IgD-negative memory B cell (primary cell): ENCODE measurements around the gene AASDH. TPM values are rescaled to one million over a fixed set of nuclear protein-coding genes. Genes with fewer than 3 reads are reported as not detected.

Experiments used
- H3K27ac Mint-ChIP-seq, 3 donors: one replicate each; pipeline ENCODE4 v1.8.0; 2020 to 2022; ENCODE audit warnings: mild to moderate bottlenecking in 3 of 3, mixed read lengths in 3 of 3, moderate library complexity in 1 of 3
- H3K27me3 Mint-ChIP-seq: one replicate; pipeline ENCODE4 v1.8.0; 2021; ENCODE audit warnings: mixed read lengths
- H3K36me3 Mint-ChIP-seq: one replicate; pipeline ENCODE4 v1.8.0; 2020; ENCODE audit warnings: mild to moderate bottlenecking, mixed read lengths
- H3K4me1 Mint-ChIP-seq, 3 donors: one replicate each; pipeline ENCODE4 v1.8.0; 2020 to 2022; ENCODE audit warnings: mixed read lengths in 3 of 3, mild to moderate bottlenecking in 1 of 3
- H3K4me3 Mint-ChIP-seq, 4 donors: one replicate each; pipeline ENCODE4 v1.8.0; 2020 to 2022; ENCODE audit warnings: mild to moderate bottlenecking in 4 of 4, mixed read lengths in 4 of 4, moderate library complexity in 3 of 4
- H3K9me3 Mint-ChIP-seq, 3 donors: one replicate each; pipeline ENCODE4 v1.8.0; 2020 to 2021; ENCODE audit warnings: mixed read lengths in 3 of 3, mild to moderate bottlenecking in 1 of 3
- polyA plus RNA-seq: library from polyadenylated mRNA; unstranded; fragments of 300-500 nt; fragmentation: Illumina TruSeq; gene quantifications from one replicate; pipeline ENCODE4 v1.2.3, GENCODE V29; 2021

The AASDH gene, protein sequence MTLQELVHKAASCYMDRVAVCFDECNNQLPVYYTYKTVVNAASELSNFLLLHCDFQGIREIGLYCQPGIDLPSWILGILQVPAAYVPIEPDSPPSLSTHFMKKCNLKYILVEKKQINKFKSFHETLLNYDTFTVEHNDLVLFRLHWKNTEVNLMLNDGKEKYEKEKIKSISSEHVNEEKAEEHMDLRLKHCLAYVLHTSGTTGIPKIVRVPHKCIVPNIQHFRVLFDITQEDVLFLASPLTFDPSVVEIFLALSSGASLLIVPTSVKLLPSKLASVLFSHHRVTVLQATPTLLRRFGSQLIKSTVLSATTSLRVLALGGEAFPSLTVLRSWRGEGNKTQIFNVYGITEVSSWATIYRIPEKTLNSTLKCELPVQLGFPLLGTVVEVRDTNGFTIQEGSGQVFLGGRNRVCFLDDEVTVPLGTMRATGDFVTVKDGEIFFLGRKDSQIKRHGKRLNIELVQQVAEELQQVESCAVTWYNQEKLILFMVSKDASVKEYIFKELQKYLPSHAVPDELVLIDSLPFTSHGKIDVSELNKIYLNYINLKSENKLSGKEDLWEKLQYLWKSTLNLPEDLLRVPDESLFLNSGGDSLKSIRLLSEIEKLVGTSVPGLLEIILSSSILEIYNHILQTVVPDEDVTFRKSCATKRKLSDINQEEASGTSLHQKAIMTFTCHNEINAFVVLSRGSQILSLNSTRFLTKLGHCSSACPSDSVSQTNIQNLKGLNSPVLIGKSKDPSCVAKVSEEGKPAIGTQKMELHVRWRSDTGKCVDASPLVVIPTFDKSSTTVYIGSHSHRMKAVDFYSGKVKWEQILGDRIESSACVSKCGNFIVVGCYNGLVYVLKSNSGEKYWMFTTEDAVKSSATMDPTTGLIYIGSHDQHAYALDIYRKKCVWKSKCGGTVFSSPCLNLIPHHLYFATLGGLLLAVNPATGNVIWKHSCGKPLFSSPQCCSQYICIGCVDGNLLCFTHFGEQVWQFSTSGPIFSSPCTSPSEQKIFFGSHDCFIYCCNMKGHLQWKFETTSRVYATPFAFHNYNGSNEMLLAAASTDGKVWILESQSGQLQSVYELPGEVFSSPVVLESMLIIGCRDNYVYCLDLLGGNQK
- polyA plus RNA-seq: 24.8 TPM

DNA sequence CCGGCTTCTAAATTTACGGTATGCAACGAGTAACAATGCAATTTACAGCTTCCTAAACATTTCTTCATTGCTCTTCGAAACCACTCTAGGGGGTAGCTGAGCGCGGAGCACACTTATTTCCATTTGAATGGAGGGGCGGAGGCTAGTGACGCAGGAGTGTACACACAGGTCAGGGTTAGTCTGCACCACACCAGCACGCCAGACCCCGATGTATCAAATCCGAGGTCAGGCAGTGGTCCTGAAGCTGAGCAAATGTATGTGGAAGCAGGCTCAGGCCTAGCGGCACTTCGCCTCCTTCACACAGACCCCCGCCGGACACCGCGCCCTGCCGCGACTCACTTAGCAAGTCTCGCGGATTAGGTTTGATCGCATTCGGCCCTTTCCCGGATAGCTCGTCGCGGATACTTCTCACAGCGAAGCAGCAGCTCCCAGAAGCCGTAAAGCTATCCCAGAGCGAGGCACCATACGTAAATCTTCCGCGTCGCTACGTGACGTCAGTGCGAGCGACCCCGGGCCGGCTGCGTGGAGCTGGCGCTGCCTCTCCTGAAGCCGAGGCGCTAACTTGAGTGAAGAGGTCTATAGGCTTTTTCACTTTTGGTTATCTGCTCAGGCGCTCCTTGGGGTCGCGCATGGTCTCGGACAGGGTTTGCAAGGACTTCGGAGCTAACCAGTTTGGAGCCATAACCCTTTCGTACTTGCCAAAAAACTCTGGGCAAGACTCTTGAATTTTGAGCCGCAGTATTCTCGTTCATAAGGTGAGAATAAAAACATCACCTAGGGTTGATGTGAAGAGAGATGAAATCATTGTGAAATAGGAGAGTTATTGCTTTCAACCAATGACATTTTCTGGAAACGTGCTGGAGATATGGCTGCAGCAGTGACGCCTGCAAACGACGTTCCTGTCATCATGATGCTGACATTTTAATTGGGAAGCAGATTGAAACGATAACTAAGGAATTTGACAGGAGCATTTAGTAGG lies at the start of gene AASDH:
Gene AASDH, minus strand, starts transcription at position 469 of the 979 bp plus-strand sequence. CDS start 3,192 bp downstream, outside the sequence.
- Mint-ChIP-seq H3K36me3 (no peaks in the 10 kb centered on the region), H3K9me3 (no peaks in the 10 kb centered on the region), H3K4me1 (peaks cover 16 to 31% (median 31%) of the 10 kb centered on the region in 3 donors), H3K4me3 (peak within 1 kb of the TSS; percentile 93 to 97 (median 94)), H3K27ac (peak within 1 kb of the TSS; percentile 95 to 99 (median 96)), H3K27me3 (no peaks in the 10 kb centered on the region)

DNA sequence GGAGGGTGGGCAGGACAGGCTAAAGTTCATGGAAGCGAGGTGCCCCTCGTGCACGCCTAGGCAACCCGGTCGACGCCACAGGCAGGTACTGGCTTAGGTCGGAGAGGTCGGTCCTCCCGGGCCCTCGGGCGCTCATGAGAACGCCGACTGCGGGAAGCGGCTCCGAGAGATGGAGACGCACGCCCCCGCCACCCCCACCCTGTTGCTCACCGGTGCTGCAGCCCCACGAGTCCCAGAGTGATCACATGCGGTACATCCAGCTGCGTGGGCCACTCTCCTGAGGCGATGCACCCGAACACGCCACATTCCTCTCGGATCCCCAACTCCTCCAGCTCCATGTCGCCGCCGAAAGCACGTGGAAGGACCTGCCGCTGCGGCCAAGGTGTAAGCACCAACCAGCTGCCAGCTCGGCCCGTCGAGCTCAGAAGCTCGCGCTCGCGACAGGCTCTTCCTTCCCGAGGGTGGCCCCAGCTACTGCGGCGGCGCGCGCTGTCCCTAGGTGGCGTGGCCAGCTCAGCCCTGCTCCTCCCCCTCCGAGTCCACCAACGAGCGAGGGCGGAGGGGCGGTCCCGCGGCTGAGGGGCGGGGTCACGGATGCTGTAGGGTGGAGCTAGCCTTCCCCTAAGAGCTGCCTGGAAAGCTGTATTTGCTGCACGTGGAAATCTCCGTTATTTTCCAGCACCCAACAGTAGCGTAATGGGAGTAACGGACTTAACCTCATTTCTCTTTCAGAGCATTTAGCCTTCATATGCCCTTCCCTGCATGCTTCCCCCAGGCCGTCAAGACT lies 48.0 kb upstream of the AASDH start, which contains the start of gene PPAT:
Gene PPAT, minus strand, starts transcription at position 476 of the 787 bp plus-strand sequence. Its CDS starts 138 bp downstream, at position 338.
- Mint-ChIP-seq H3K9me3 (no peaks in the 10 kb centered on the region), H3K4me3 (peak within 1 kb of the TSS; percentile 81 to 100 (median 93)), H3K36me3 (no peaks in the 10 kb centered on the region), H3K27me3 (no peaks in the 10 kb centered on the region), H3K27ac (peak within 1 kb of the TSS; percentile 25 to 99 (median 71)), H3K4me1 (peaks cover 20 to 34% (median 25%) of the 10 kb centered on the region in 3 donors)

GRCh38 chr4:56434599-56435139 lies 47.4 kb upstream of the AASDH start:
- H3K36me3 Mint-ChIP-seq: no peaks in the 10 kb centered on the region
- H3K9me3 Mint-ChIP-seq: no peaks in the 10 kb centered on the region
- peaks cover 20 to 30% (median 20%) of the 10 kb centered on the region in 3 donors for H3K4me1 Mint-ChIP-seq
- H3K4me3 Mint-ChIP-seq: peak overlapping the region; percentile 81 to 100 (median 93)
- peak overlapping the region in 2 of 3 donors; percentile 25 to 97 for H3K27ac Mint-ChIP-seq
- no peaks in the 10 kb centered on the region for H3K27me3 Mint-ChIP-seq

GRCh38 chr4:56433280-56433679 lies 46.0 kb upstream of the AASDH start:
- peak overlapping the region in 1 of 3 donors; percentile 53 for H3K27ac Mint-ChIP-seq
- H3K36me3 Mint-ChIP-seq: no peaks in the 10 kb centered on the region
- no peaks in the 10 kb centered on the region for H3K27me3 Mint-ChIP-seq
- no peaks in the 10 kb centered on the region for H3K9me3 Mint-ChIP-seq
- H3K4me1 Mint-ChIP-seq: peaks cover 17 to 25% (median 18%) of the 10 kb centered on the region in 3 donors
- H3K4me3 Mint-ChIP-seq: peak overlapping the region; percentile 26 to 100 (median 93)

GRCh38 chr4:56430203-56430602 lies 42.9 kb upstream of the AASDH start:
- Mint-ChIP-seq H3K27me3 (no peaks in the 10 kb centered on the region), H3K36me3 (peaks cover 2% of the 10 kb centered on the region), H3K27ac (no peak overlapping the region), H3K4me1 (peaks cover 12 to 23% (median 16%) of the 10 kb centered on the region in 3 donors), H3K4me3 (no peak overlapping the region), H3K9me3 (peaks cover 0 to 2% (median 0%) of the 10 kb centered on the region in 3 donors)

GRCh38 chr4:56427179-56427578 lies 39.9 kb upstream of the AASDH start:
- H3K27me3 Mint-ChIP-seq: no peaks in the 10 kb centered on the region
- no peak overlapping the region for H3K27ac Mint-ChIP-seq
- H3K9me3 Mint-ChIP-seq: peaks cover 0 to 2% (median 0%) of the 10 kb centered on the region in 3 donors
- H3K36me3 Mint-ChIP-seq: peaks cover 2% of the 10 kb centered on the region
- H3K4me3 Mint-ChIP-seq: no peak overlapping the region
- peaks cover 4 to 12% (median 9%) of the 10 kb centered on the region in 3 donors for H3K4me1 Mint-ChIP-seq

DNA sequence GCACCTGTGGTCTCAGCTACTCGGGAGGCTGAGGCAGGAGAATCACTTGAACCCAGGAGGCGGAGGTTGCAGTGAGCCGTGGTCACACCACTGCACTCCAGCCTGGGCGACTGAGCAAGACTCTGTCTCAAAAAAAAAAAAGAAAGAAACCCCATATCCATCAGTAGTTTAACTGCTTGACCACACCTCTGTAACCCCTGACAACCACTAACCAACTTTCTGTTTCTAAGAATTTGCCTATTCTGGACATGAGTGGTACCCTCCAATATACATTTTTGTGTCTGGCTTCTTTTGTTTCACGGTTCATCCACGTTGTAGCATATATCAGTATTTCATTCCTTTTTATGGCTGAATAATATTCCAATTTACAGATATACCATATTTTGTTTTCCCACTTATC lies 39.0 kb upstream of the AASDH start:
- H3K4me3 Mint-ChIP-seq: peak overlapping the region in 1 of 4 donors; percentile 57
- no peak overlapping the region for H3K27ac Mint-ChIP-seq
- no peaks in the 10 kb centered on the region for H3K27me3 Mint-ChIP-seq
- peaks cover 0 to 2% (median 0%) of the 10 kb centered on the region in 3 donors for H3K9me3 Mint-ChIP-seq
- peaks cover 2% of the 10 kb centered on the region for H3K36me3 Mint-ChIP-seq
- H3K4me1 Mint-ChIP-seq: peaks cover 4 to 11% (median 10%) of the 10 kb centered on the region in 3 donors

DNA sequence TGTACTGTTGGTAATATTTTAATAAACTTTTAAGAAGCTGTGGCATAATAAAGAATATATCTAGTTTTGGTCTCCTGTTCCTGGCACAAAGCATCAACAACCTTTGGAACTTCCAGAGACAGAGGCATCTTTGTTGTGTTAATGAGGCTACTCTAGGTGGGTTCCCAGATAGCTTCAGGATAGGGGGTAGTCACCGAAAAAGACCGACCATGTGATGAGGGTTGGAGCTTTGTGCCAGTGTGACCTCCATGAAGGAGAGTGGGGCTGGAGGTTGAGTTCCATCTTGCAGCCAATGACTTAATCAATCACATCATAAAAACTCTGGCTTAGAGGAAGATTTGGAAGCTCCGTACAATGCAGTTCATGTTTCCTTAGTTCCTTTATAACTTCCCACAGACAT lies 38.2 kb upstream of the AASDH start:
- H3K27me3 Mint-ChIP-seq: no peaks in the 10 kb centered on the region
- H3K9me3 Mint-ChIP-seq: peaks cover 0 to 2% (median 0%) of the 10 kb centered on the region in 3 donors
- no peak overlapping the region for H3K4me3 Mint-ChIP-seq
- H3K27ac Mint-ChIP-seq: no peak overlapping the region
- peaks cover 2% of the 10 kb centered on the region for H3K36me3 Mint-ChIP-seq
- H3K4me1 Mint-ChIP-seq: peaks cover 4 to 8% (median 7%) of the 10 kb centered on the region in 3 donors

- H3K27ac Mint-ChIP-seq: no peak overlapping the region
- no peaks in the 10 kb centered on the region for H3K27me3 Mint-ChIP-seq
- no peak overlapping the region for H3K4me3 Mint-ChIP-seq
- peaks cover 0 to 2% (median 0%) of the 10 kb centered on the region in 3 donors for H3K9me3 Mint-ChIP-seq
- peaks cover 4 to 8% (median 7%) of the 10 kb centered on the region in 3 donors for H3K4me1 Mint-ChIP-seq
- H3K36me3 Mint-ChIP-seq: peaks cover 2% of the 10 kb centered on the region
Observed at GRCh38 chr4:56424697-56425514, 37.6 kb upstream of the AASDH start.

DNA sequence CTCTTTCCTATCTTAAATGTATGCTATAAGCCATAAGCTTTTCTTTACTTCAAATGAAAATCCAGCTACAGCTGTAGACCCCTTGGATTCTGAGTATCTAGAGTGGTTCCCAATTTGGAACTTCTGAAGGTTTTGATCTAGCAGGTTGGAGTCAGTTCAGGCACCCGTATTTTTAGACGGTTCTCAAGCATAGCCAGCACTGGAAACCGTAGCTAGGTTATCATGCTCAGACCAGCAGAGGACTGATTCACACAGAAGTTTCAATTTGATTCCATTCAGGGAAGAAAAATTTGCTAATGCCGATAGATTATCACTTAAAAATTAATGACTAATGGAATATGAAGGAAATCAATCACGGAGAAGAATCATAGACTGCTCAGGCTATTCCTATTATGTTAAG lies 36.9 kb upstream of the AASDH start:
- Mint-ChIP-seq H3K27me3 (no peaks in the 10 kb centered on the region), H3K4me1 (peaks cover 4 to 8% (median 7%) of the 10 kb centered on the region in 3 donors), H3K9me3 (peaks cover 0 to 2% (median 0%) of the 10 kb centered on the region in 3 donors), H3K36me3 (peaks cover 2% of the 10 kb centered on the region), H3K4me3 (no peak overlapping the region), H3K27ac (no peak overlapping the region)

- H3K27ac Mint-ChIP-seq: no peak overlapping the region
- no peaks in the 10 kb centered on the region for H3K36me3 Mint-ChIP-seq
- no peaks in the 10 kb centered on the region for H3K9me3 Mint-ChIP-seq
- peaks cover 0 to 2% (median 2%) of the 10 kb centered on the region in 3 donors for H3K4me1 Mint-ChIP-seq
- no peak overlapping the region for H3K4me3 Mint-ChIP-seq
- H3K27me3 Mint-ChIP-seq: no peaks in the 10 kb centered on the region
Observed at GRCh38 chr4:56417396-56417795, 30.1 kb upstream of the AASDH start.

GRCh38 chr4:56416349-56416748 lies 29.1 kb upstream of the AASDH start:
- Mint-ChIP-seq H3K4me1 (peaks cover 0 to 5% (median 5%) of the 10 kb centered on the region in 3 donors), H3K27ac (no peak overlapping the region), H3K9me3 (no peaks in the 10 kb centered on the region), H3K36me3 (no peaks in the 10 kb centered on the region), H3K27me3 (no peaks in the 10 kb centered on the region), H3K4me3 (no peak overlapping the region)
